ENCODE measurements around the gene NKX2-1.

The NKX2-1 gene

GRCh38 chr14:36502558-36503508, 17.2 kb downstream of the NKX2-1 start:
- peaks cover 6% of the 10 kb centered on the region for H3K9me3 ChIP-seq (ENCODE audit: severe bottlenecking)
- DNase-seq = no peak
- H3K36me3 ChIP-seq = no peaks in the 10 kb centered on the region
- H3K27ac ChIP-seq = no peak overlapping the region
- H3K27me3 ChIP-seq (ENCODE audit: insufficient read depth, low read depth, severe bottlenecking) = peaks cover 88% of the 10 kb centered on the region
- H3K4me3 ChIP-seq (ENCODE audit: low read depth, low read length) = no peak overlapping the region
- TF ChIP-seq CTCF (IDR thresholded peaks at IDR 0.05; ENCODE audit: low read depth, low read length) = no peak

- Histone ChIP-seq H3K4me3 (ENCODE audit: low read depth, low read length) (no peak overlapping the region), H3K27ac (no peak overlapping the region), H3K36me3 (no peaks in the 10 kb centered on the region), H3K9me3 (ENCODE audit: severe bottlenecking) (no peaks in the 10 kb centered on the region), H3K27me3 (ENCODE audit: insufficient read depth, low read depth, severe bottlenecking) (peaks cover 82% of the 10 kb centered on the region)
- no peak for DNase-seq
- TF ChIP-seq CTCF (IDR thresholded peaks at IDR 0.05; ENCODE audit: low read depth, low read length) = no peak
These were observed 21.1 kb downstream of the NKX2-1 start for GRCh38 chr14:36498938-36499337.

GRCh38 chr14:36496346-36496745, 23.7 kb downstream of the NKX2-1 start:
- Histone ChIP-seq H3K36me3 (no peaks in the 10 kb centered on the region), H3K27me3 (ENCODE audit: insufficient read depth, low read depth, severe bottlenecking) (peaks cover 82% of the 10 kb centered on the region), H3K9me3 (ENCODE audit: severe bottlenecking) (no peaks in the 10 kb centered on the region), H3K4me3 (ENCODE audit: low read depth, low read length) (no peak overlapping the region), H3K27ac (no peak overlapping the region)
- no peak for TF ChIP-seq CTCF (IDR thresholded peaks at IDR 0.05; ENCODE audit: low read depth, low read length)
- DNase-seq = no peak

- H3K9me3 ChIP-seq (ENCODE audit: severe bottlenecking) = no peaks in the 10 kb centered on the region
- no peak for DNase-seq
- no peak for TF ChIP-seq CTCF (IDR thresholded peaks at IDR 0.05; ENCODE audit: low read depth, low read length)
- peaks cover 81% of the 10 kb centered on the region for H3K27me3 ChIP-seq (ENCODE audit: insufficient read depth, low read depth, severe bottlenecking)
- no peaks in the 10 kb centered on the region for H3K36me3 ChIP-seq
- no peak overlapping the region for H3K4me3 ChIP-seq (ENCODE audit: low read depth, low read length)
- H3K27ac ChIP-seq = no peak overlapping the region
These were observed 24.4 kb downstream of the NKX2-1 start for GRCh38 chr14:36495666-36496065.

GRCh38 chr14:36493761-36494160, 26.3 kb downstream of the NKX2-1 start:
- no peaks in the 10 kb centered on the region for H3K36me3 ChIP-seq
- no peak overlapping the region for H3K27ac ChIP-seq
- TF ChIP-seq CTCF (IDR thresholded peaks at IDR 0.05; ENCODE audit: low read depth, low read length) = no peak
- H3K27me3 ChIP-seq (ENCODE audit: insufficient read depth, low read depth, severe bottlenecking) = peaks cover 82% of the 10 kb centered on the region
- no peak overlapping the region for H3K4me3 ChIP-seq (ENCODE audit: low read depth, low read length)
- DNase-seq = no peak
- no peaks in the 10 kb centered on the region for H3K9me3 ChIP-seq (ENCODE audit: severe bottlenecking)
